Measurements from ENCODE around the gene TSPEAR. TPM values are rescaled to one million over a fixed set of nuclear protein-coding genes. Genes with fewer than 3 reads are reported as not detected.

The TSPEAR gene
- total and polyA plus RNA-seq, 11 donors: 0.01 to 2.6 (median 0.71) TPM; not detected in 2

DNA sequence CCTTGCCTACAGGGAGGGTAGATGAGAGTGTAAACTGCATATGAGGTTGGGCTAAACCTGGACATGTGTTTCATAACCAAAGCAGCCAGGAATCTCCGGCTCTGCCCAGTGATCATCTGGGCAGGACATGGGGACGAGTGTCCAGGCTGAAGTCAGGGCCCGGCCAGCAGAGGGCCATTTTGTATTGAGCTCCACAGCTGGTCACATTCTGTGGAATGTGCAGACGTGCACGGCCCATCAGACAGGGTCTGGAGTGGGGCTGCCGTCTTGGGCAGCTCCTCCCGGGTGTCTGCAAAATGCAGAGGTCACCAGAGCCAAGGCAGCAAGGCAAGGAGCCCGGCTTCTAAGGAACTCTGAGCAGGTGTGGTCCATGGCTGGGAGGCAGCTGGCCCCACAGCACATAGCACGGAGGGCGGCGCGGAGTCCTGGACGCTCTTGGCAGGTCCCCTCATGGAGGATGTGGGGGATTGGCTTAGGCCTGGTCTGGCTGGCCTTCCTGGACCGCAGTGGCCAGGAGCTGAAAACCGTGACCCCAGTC lies 249.8 kb downstream of the TSPEAR start:
- ATAC-seq (peak; percentile 49 to 86 (median 72)), DNase-seq (peak in 2 of 5 donors; percentile 38 to 62)
- Histone ChIP-seq H3K36me3 (no peaks in the 10 kb centered on the region), H3K27ac (peak overlapping the region in 1 of 12 donors; percentile 34), H3K4me1 (peaks cover 0 to 15% (median 7%) of the 10 kb centered on the region in 12 donors), H3K27me3 (no peaks in the 10 kb centered on the region), H3K4me3 (no peak overlapping the region), H3K9me3 (no peaks in the 10 kb centered on the region)
- intact Hi-C loops (cut with DNase I): loop anchor here in 1 of 10 donors (5.0 kb wide), 1 partner anchor 331 kb away; no protein-coding TSS in a partner anchor
- TF ChIP-seq POLR2A (IDR thresholded peaks at IDR 0.05) (no peak), CTCF (IDR thresholded peaks at IDR 0.05) (peak in 11 of 12 donors; percentile 14 to 63 (median 45))
- 23 to 52% (median 47%) methylated on average over 7 to 15 of the region's 15 CpGs for WGBS, 4 donors

DNA sequence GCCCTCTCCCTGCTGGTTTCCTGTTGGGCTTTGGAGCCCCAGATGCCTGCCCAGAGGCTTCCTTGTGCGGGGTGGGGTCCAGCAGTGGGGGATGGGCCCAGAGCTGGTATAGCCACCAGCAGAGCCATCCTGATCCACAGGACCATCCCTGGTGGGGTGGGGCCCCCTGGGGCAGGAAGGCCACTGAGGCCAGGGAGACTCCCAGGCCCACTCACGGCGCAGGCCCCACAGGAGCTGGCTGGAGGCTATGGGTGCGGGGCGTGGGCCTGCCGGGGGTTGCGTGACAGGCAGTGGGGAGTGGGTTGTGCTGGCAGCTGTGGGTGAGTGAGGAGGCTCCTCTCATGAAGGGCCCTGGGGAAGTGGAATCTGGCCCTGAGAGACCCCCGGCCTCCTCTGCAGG lies 250.4 kb downstream of the TSPEAR start:
- TF ChIP-seq CTCF (IDR thresholded peaks at IDR 0.05): no peak
- no peak for TF ChIP-seq POLR2A (IDR thresholded peaks at IDR 0.05)
- WGBS, 4 donors: 63 to 96% (median 94%) methylated on average over 1 to 8 of the region's 8 CpGs
- ATAC-seq (no peak), DNase-seq (peak in 1 of 5 donors; percentile 21)
- Histone ChIP-seq H3K36me3 (no peaks in the 10 kb centered on the region), H3K27ac (peak overlapping the region in 1 of 12 donors; percentile 34), H3K4me1 (peaks cover 0 to 20% (median 9%) of the 10 kb centered on the region in 12 donors), H3K9me3 (no peaks in the 10 kb centered on the region), H3K27me3 (no peaks in the 10 kb centered on the region), H3K4me3 (no peak overlapping the region)
- intact Hi-C loops (cut with DNase I): loop anchor here in 1 of 10 donors (5.0 kb wide), 1 partner anchor 331 kb away; no protein-coding TSS in a partner anchor

- Histone ChIP-seq H3K9me3 (no peaks in the 10 kb centered on the region), H3K4me1 (peaks cover 0 to 22% (median 9%) of the 10 kb centered on the region in 12 donors), H3K27me3 (no peaks in the 10 kb centered on the region), H3K27ac (no peak overlapping the region), H3K36me3 (no peaks in the 10 kb centered on the region), H3K4me3 (no peak overlapping the region)
- ATAC-seq (no peak), DNase-seq (no peak)
- intact Hi-C loops (cut with DNase I): loop anchor here in 1 of 10 donors (5.0 kb wide), 1 partner anchor 332 kb away; no protein-coding TSS in a partner anchor
- 93 to 98% (median 96%) methylated on average over 8 of the region's 8 CpGs for WGBS, 4 donors
- TF ChIP-seq CTCF (IDR thresholded peaks at IDR 0.05): no peak
- no peak for TF ChIP-seq POLR2A (IDR thresholded peaks at IDR 0.05)
Observed at GRCh38 chr21:44460441-44460755, 251.0 kb downstream of the TSPEAR start.

- H3K4me3 ChIP-seq: no peak overlapping the region
- no peak for TF ChIP-seq POLR2A (IDR thresholded peaks at IDR 0.05)
- TF ChIP-seq CTCF (IDR thresholded peaks at IDR 0.05): no peak
- H3K9me3 ChIP-seq: no peaks in the 10 kb centered on the region
- no peaks in the 10 kb centered on the region for H3K27me3 ChIP-seq
- DNase-seq (peak in 1 of 5 donors; percentile 21), ATAC-seq (no peak)
- no peaks in the 10 kb centered on the region for H3K36me3 ChIP-seq
- 78 to 90% (median 84%) methylated on average over 12 to 14 of the region's 14 CpGs for WGBS, 4 donors
- no peak overlapping the region for H3K27ac ChIP-seq
- intact Hi-C loops (cut with DNase I): loop anchor here in 5 of 10 donors (5.0 to 10.0 kb wide), 4 partner anchors 95 to 332 kb away; partner anchors contain the start of gene CFAP410 (in 1 of the 5)
- peaks cover 0 to 22% (median 9%) of the 10 kb centered on the region in 12 donors for H3K4me1 ChIP-seq
Observed at GRCh38 chr21:44459712-44460440, 251.5 kb downstream of the TSPEAR start.
